WI38 (cell line): Measurements from ENCODE around the gene CMBL.
"Not testable (repeated sequence)": the region's sequence is repeated elsewhere in the genome, so short reads cannot be mapped to it uniquely, and the experiment has no call there.

ENCODE experiments used
- H3K4me3 ChIP-seq: 2 replicates; pipeline ENCODE4 v1.5.1; 2011; ENCODE audit warnings: low read depth, mild to moderate bottlenecking, control low read depth, low read length
- TF ChIP-seq, protein P1 (sequence below): IDR thresholded peaks from 2 replicates; pipeline ENCODE4 v1.5.1; 2012; ENCODE audit warnings: low read depth, mild to moderate bottlenecking, control low read depth, low read length

Gene CMBL

DNA sequence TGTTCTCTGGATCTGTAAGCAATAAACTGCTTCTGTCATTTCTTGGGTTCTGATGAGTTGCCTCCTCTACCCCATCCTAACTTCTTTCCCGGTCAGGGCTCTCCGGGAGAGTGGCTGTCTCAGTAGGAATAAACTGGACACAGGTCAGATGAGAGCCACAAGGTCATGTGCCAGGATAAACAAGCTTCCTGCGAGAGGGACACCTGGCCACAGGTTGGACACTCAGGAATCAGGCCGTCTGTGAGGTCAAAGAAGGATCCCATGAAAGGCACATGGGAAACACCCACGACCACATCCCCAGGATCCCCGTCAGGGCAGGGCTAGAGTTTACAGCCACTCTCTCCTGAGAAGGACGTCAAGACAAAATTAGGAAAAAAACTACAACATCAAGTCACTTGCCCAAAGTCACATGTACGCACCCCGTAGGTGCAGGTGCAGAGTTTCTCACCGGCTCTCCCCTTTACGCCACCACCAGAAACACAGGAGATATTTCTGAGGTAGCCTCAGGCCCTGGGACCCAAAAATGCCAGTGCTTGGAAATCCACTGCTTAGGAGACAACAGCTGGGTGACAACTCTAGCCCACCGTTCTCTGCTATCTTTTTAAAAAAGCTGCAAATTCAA is 28.9 kb downstream of the CMBL start:
- TF ChIP-seq, protein P1, sequence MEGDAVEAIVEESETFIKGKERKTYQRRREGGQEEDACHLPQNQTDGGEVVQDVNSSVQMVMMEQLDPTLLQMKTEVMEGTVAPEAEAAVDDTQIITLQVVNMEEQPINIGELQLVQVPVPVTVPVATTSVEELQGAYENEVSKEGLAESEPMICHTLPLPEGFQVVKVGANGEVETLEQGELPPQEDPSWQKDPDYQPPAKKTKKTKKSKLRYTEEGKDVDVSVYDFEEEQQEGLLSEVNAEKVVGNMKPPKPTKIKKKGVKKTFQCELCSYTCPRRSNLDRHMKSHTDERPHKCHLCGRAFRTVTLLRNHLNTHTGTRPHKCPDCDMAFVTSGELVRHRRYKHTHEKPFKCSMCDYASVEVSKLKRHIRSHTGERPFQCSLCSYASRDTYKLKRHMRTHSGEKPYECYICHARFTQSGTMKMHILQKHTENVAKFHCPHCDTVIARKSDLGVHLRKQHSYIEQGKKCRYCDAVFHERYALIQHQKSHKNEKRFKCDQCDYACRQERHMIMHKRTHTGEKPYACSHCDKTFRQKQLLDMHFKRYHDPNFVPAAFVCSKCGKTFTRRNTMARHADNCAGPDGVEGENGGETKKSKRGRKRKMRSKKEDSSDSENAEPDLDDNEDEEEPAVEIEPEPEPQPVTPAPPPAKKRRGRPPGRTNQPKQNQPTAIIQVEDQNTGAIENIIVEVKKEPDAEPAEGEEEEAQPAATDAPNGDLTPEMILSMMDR: no peak
- no peak overlapping the region for H3K4me3 ChIP-seq

DNA sequence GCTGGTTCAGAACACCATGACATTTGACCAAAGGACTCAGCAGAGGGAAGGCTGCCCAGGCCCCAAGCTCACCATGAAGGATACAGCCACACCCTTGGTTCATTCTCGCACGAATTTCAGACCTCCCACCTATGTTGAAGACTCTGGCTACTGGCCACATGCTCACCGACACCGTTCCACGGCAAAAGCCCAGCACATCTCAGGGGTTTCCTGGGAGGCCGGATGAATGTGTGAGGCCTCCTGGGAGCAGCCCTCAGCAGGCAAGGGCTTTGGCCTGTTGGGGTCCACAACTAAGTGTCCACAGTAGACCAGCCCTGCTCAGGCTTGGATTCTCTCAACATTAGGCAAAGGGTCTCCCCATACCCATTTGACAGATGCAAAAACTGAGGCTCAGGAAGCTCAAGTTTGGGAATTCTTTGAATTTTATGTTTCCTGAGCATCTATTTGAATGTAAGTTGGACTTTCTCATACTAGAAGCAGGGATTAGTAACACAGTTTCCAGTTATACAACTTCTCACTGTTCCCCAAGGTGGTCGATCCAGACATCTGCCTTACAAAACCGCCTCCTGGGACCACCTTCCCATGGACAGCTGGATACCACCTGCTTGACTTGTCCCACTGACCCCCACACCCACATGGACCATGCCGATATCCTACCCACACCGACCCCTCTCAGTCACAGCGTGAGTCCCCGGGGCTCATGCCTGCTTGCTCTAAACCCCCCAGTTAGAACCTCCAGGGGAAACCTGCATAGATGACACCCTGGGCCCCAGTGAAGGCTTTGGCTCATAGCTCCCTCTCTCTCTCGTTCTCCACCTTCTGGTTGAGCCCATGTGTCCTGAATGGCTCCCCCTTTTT is 29.7 kb downstream of the CMBL start:
- H3K4me3 ChIP-seq: no peak overlapping the region
- TF ChIP-seq, protein P1: no peak

DNA sequence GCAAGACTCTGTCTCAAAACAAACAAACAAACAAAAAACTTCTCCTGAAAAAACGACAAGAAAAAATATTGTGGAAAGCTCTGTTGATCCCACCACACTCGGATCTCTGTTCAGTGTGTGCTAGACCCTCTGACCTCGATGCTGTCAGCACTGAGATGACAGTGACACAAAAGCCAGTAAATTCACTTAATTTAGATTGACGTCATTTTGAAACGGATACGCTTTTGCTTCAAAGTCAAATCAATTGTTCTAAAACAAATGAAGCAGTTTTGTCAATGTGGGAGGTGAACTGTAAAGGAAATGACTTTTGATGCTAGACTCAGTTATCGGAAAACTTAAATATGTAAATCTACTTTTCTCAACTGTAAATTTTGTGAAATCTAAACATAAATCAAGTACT is 31.0 kb downstream of the CMBL start:
- H3K4me3 ChIP-seq: no peak overlapping the region
- TF ChIP-seq, protein P1: no peak

DNA sequence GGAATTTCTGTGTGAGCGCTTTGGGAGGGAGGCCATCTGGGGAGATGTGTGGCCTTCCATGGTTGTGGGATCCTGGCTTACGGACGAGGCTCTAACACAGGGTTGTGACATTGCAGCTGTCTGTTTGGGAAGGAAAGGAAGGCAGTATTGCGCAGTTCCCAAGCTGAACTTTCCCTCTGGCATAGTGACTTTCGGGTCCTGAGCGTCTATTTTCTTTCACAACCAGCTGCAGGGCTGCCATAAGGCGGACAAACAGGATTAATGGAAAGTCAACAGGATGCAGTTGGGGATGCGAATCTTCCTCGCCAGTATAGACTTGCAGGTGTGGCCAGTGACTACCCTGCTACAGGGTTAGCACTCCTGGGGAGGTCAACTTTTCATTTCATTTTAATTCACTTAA is 31.7 kb downstream of the CMBL start:
- no peak overlapping the region for H3K4me3 ChIP-seq
- TF ChIP-seq, protein P1: no peak

DNA sequence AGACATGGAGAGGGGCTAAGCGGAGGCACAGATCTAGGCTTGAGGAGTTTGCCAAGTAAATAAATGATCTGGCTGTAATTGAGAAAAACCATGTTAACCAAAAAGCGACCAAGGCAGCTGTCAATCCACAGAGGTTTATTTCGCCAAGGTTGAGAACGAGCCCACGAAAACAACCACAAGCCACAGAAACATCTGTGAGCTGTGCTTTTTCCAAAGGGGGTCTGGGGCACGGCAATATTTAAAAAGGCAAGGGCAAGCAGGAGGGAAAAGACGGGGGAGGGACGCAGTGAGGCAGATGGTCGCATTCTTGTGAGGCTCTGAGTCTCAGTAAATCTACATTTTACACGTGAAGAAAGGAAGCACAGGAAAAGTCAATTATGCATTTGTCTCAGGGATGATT is 32.2 kb downstream of the CMBL start:
- TF ChIP-seq, protein P1: no peak
- no peak overlapping the region for H3K4me3 ChIP-seq

DNA sequence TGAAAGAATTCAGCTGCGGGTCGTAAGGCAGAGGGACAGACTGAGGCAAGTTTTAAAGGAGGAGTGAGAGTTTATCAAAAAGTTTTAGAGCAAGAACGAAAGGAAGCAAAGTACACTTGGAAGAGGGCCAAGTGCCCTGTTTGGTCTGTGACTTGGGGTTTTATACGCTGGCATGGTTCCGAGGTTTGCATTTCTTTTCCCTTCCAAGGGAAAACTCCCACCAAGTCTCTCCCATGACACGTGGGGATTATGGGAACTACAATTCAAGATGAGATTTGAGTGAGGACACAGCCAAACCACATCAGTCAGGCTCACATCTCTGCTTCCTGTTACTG is 34.9 kb downstream of the CMBL start:
- not testable (repeated sequence) for H3K4me3 ChIP-seq

DNA sequence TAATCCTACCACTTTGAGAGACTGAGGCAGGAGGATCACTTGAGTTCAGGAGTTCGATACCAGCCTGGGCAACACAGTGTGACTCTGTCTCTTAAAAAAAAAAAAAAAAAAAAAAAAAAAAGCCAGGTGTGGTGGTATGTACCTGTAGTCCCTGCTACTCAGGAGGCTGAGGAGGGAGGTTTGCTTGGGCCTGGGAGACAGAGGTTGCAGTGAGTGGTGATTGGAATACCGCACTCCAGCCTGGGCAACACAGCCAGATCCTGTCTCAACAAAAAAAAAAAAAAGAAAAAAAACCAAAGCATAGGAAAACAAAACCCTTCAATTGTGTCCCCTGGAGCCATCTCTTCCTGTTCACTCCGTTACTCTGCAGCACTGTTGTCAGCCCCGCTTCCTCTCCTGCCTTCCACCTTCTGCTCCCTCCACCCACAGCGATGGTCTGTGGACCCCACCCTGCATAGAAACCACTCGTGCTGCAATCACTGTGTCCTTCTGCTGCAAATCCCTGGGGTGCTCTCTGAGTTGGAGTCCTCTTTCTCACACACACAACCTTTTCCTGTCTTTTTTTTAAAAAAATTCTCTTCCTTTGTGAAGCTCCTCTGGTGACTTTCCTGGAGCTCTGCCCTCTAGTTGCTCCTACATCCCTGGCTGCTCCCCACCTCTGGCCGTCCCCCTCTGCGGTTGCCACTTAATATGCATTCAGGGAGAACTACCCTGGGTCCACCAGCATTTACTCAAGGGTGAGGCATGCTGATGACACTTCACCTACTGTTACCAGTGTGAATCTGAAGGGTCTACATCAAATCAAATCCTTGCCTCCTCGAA is 35.4 kb downstream of the CMBL start:
- no peak overlapping the region for H3K4me3 ChIP-seq
- TF ChIP-seq, protein P1: no peak
